HepG2 (cell line): ENCODE measurements around the gene TIPIN. TPM values are rescaled to one million over a fixed set of nuclear protein-coding genes. Genes with fewer than 3 reads are reported as not detected.

Experiments
- ARID2 ChIP-seq: sonication (generic); formaldehyde crosslinking; IDR thresholded peaks from 2 replicates; pipeline ENCODE4 v1.8.1; 2022; ENCODE audit warnings: mild to moderate bottlenecking, missing genetic modification reagents, borderline replicate concordance
- ATF3 ChIP-seq: sonication (generic); formaldehyde crosslinking; IDR thresholded peaks from 2 replicates; pipeline ENCODE4 v1.4.0; 2020; ENCODE audit warnings: missing genetic modification reagents
- BRCA1 ChIP-seq: sonication (generic); formaldehyde crosslinking; IDR thresholded peaks from 2 replicates; pipeline ENCODE4 v1.4.0; 2020; ENCODE audit warnings: missing genetic modification reagents
- EP300 ChIP-seq, 3 experiments: sonication (generic) in 1 of 3; formaldehyde crosslinking in 1 of 3; IDR thresholded peaks; 2 replicates each; pipeline versions ENCODE4 v1.5.1 to v1.6.1; 2011 to 2020; ENCODE audit warnings: low read depth in 2 of 3, low read length in 2 of 3, borderline replicate concordance in 1 of 3, improper control_type of control experiment in 1 of 3, mild to moderate bottlenecking in 1 of 3, missing genetic modification reagents in 1 of 3, moderate library complexity in 1 of 3
- FLYWCH1 ChIP-seq: sonication (generic); formaldehyde crosslinking; IDR thresholded peaks from 2 replicates; pipeline ENCODE4 v1.8.1; 2023; ENCODE audit warnings: mild to moderate bottlenecking, missing genetic modification reagents
- FOXJ3 ChIP-seq: sonication (generic); formaldehyde crosslinking; IDR thresholded peaks from 2 replicates; pipeline ENCODE4 v1.4.0; 2020; ENCODE audit warnings: missing genetic modification reagents, mild to moderate bottlenecking, borderline replicate concordance
- MXD1 ChIP-seq: sonication (generic); formaldehyde crosslinking; IDR thresholded peaks from 2 replicates; pipeline ENCODE4 v1.4.0; 2020; ENCODE audit warnings: mild to moderate bottlenecking, missing genetic modification reagents
- NCOA2 ChIP-seq: sonication (generic); formaldehyde crosslinking; IDR thresholded peaks from 2 replicates; pipeline ENCODE4 v1.8.0; 2022; ENCODE audit warnings: inconsistent platforms
- NRL ChIP-seq: sonication (generic); formaldehyde crosslinking; IDR thresholded peaks from 2 replicates; pipeline ENCODE4 v1.5.0; 2020; ENCODE audit warnings: missing genetic modification reagents, mild to moderate bottlenecking, moderate library complexity, borderline replicate concordance
- PHB2 ChIP-seq: fragments of 450-650 bp; IDR thresholded peaks from 2 replicates; pipeline ENCODE4 v1.6.1; 2018; ENCODE audit not compliant: partially characterized antibody
- SRY ChIP-seq: sonication (generic); formaldehyde crosslinking; IDR thresholded peaks from 2 replicates; pipeline ENCODE4 v1.8.0; 2022; ENCODE audit warnings: mild to moderate bottlenecking, missing genetic modification reagents
- ZBTB20 ChIP-seq: sonication (generic); formaldehyde crosslinking; IDR thresholded peaks from 2 replicates; pipeline ENCODE4 v1.8.1; 2023; ENCODE audit warnings: missing genetic modification reagents, low read depth, mild to moderate bottlenecking, borderline replicate concordance
- ZMYM4 ChIP-seq: sonication (generic); formaldehyde crosslinking; IDR thresholded peaks from 2 replicates; pipeline ENCODE4 v1.8.1; 2023; ENCODE audit warnings: mild to moderate bottlenecking, missing genetic modification reagents
- ZNF354B ChIP-seq: sonication (generic); formaldehyde crosslinking; IDR thresholded peaks from 2 replicates; pipeline ENCODE4 v1.8.0; 2022; ENCODE audit warnings: mild to moderate bottlenecking, missing genetic modification reagents
- ZNF580 ChIP-seq: IDR thresholded peaks from 2 replicates; pipeline ENCODE4 v1.6.1; 2016; ENCODE audit warnings: low read depth, borderline replicate concordance
- ZNF879 ChIP-seq: sonication (generic); formaldehyde crosslinking; IDR thresholded peaks from 2 replicates; pipeline ENCODE4 v1.8.1; 2023; ENCODE audit warnings: missing genetic modification reagents
- ZSCAN12 ChIP-seq: sonication (generic); formaldehyde crosslinking; IDR thresholded peaks from 2 replicates; pipeline ENCODE4 v1.9.0; 2021; ENCODE audit warnings: mild to moderate bottlenecking, missing genetic modification reagents
- polyA plus RNA-seq, 8 experiments: library from polyadenylated mRNA; depleted of rRNA in 3 of 8; stranded (reverse) in 7 of 8; unstranded in 1 of 8; fragments of >200 nt; fragmentation: Illumina TruSeq in 4 of 8; extraction: Trizol in 4 of 8; gene quantifications; 2 replicates each; pipeline versions ENCODE4 v1.2.1 to v1.2.3, GENCODE V29; 2011 to 2016; ENCODE audit warnings: low read depth in 4 of 8, missing spikeins in 1 of 8, mixed read lengths in 1 of 8; ENCODE audit not compliant: insufficient read depth in 1 of 8
- total RNA-seq, 5 experiments: library from RNA; depleted of rRNA; stranded (reverse); fragments of >200 nt; fragmentation: Illumina TruSeq; extraction: Trizol; gene quantifications; 2 replicates each; pipeline ENCODE4 v1.2.3, GENCODE V29; 2016; ENCODE audit warnings: low read depth in 1 of 5
- TF ChIP-seq, protein P1 (sequence below): sonication (generic); formaldehyde crosslinking; IDR thresholded peaks from 2 replicates; pipeline ENCODE4 v1.9.0; 2021; ENCODE audit warnings: mild to moderate bottlenecking, missing genetic modification reagents
- TF ChIP-seq, protein P2 (sequence below): sonication (generic); formaldehyde crosslinking; IDR thresholded peaks from 2 replicates; pipeline ENCODE4 v1.8.0; 2022; ENCODE audit warnings: mild to moderate bottlenecking, missing genetic modification reagents; ENCODE audit not compliant: insufficient replicate concordance

TIPIN gene
- total and polyA plus RNA-seq, 2 of the 13 experiments (the other 11 are each of a cell fraction or from before 2014, with no cell fraction given), result 2.7 to 28.6 TPM

DNA sequence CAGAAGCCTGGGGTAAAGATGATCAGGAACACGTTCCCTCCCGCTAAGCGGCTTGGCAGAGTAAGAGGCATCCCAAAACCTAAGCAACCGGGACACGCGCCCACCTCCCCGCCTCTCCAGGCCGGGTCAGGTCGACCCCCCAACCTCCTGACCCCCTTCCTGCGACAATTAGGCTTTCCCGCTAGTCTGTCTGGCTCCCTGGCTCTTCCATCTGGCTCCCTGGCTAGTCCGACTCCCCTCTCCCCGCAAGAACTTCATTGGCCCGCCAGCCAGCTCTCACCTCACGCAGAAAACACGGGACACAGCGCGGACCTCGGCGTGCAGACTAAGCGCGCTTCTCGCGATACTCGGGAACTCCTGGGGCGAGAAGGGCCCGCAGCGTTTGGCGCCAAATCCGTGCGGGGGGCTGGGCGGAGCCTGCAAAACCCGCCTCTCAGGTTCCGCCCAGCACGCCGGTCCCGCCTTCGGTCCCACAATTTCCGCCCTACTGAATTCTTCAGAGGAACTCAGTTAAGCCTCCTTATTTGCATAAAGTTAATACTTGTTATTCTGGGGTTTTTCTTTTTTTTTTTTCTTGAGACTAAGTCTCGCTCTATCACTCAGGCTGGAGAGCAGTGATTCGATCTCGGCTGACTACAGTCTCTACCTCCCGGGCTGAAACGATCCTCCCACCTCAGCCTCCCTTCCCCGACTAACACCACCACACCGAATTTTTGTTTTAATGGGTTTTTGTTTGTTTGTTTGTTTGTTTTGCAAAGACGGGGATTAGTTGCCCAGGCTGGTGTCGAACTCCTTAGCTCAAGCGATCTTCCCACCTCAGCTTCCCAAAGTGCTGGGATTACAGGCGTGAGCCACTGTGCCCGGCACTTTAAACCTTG, at the start of gene TIPIN (continued):
- TF ChIP-seq, protein P1, sequence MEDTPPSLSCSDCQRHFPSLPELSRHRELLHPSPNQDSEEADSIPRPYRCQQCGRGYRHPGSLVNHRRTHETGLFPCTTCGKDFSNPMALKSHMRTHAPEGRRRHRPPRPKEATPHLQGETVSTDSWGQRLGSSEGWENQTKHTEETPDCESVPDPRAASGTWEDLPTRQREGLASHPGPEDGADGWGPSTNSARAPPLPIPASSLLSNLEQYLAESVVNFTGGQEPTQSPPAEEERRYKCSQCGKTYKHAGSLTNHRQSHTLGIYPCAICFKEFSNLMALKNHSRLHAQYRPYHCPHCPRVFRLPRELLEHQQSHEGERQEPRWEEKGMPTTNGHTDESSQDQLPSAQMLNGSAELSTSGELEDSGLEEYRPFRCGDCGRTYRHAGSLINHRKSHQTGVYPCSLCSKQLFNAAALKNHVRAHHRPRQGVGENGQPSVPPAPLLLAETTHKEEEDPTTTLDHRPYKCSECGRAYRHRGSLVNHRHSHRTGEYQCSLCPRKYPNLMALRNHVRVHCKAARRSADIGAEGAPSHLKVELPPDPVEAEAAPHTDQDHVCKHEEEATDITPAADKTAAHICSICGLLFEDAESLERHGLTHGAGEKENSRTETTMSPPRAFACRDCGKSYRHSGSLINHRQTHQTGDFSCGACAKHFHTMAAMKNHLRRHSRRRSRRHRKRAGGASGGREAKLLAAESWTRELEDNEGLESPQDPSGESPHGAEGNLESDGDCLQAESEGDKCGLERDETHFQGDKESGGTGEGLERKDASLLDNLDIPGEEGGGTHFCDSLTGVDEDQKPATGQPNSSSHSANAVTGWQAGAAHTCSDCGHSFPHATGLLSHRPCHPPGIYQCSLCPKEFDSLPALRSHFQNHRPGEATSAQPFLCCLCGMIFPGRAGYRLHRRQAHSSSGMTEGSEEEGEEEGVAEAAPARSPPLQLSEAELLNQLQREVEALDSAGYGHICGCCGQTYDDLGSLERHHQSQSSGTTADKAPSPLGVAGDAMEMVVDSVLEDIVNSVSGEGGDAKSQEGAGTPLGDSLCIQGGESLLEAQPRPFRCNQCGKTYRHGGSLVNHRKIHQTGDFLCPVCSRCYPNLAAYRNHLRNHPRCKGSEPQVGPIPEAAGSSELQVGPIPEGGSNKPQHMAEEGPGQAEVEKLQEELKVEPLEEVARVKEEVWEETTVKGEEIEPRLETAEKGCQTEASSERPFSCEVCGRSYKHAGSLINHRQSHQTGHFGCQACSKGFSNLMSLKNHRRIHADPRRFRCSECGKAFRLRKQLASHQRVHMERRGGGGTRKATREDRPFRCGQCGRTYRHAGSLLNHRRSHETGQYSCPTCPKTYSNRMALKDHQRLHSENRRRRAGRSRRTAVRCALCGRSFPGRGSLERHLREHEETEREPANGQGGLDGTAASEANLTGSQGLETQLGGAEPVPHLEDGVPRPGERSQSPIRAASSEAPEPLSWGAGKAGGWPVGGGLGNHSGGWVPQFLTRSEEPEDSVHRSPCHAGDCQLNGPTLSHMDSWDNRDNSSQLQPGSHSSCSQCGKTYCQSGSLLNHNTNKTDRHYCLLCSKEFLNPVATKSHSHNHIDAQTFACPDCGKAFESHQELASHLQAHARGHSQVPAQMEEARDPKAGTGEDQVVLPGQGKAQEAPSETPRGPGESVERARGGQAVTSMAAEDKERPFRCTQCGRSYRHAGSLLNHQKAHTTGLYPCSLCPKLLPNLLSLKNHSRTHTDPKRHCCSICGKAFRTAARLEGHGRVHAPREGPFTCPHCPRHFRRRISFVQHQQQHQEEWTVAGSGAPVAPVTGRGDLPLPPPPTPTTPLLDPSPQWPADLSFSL (CRISPR knock-in tag), result no peak
- peak; percentile 45 for TF ChIP-seq ATF3
- TF ChIP-seq BRCA1, result no peak
- TF ChIP-seq, protein P2, sequence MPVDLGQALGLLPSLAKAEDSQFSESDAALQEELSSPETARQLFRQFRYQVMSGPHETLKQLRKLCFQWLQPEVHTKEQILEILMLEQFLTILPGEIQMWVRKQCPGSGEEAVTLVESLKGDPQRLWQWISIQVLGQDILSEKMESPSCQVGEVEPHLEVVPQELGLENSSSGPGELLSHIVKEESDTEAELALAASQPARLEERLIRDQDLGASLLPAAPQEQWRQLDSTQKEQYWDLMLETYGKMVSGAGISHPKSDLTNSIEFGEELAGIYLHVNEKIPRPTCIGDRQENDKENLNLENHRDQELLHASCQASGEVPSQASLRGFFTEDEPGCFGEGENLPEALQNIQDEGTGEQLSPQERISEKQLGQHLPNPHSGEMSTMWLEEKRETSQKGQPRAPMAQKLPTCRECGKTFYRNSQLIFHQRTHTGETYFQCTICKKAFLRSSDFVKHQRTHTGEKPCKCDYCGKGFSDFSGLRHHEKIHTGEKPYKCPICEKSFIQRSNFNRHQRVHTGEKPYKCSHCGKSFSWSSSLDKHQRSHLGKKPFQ (CRISPR knock-in tag), result no peak
- peak; percentile 21; the same call in 1 of the 2 replicates for TF ChIP-seq NCOA2 (CRISPR knock-in tag)
- no peak for TF ChIP-seq FOXJ3 (CRISPR knock-in tag)
- 0 out of 2 replicates have a peak, but pooled peaks have one; percentile 22 for TF ChIP-seq ZNF580 (CRISPR knock-in tag)
- no peak for TF ChIP-seq ZNF879 (CRISPR knock-in tag)
- TF ChIP-seq ZBTB20 (CRISPR knock-in tag), result peak; percentile 48; the same call in 1 of the 2 replicates
- TF ChIP-seq MXD1 (CRISPR knock-in tag), result peak; percentile 41; the same call in 1 of the 2 replicates
- TF ChIP-seq ARID2 (CRISPR knock-in tag), result 0 out of 2 replicates have a peak, but pooled peaks have one; percentile 8
- TF ChIP-seq ZNF354B (CRISPR knock-in tag), result no peak
- peak; percentile 93 for TF ChIP-seq ZMYM4 (CRISPR knock-in tag)
- TF ChIP-seq SRY, result no peak; the same call in 1 of the 2 replicates
- no peak for TF ChIP-seq PHB2
- peak; percentile 82 for TF ChIP-seq NRL (CRISPR knock-in tag)
- no peak for TF ChIP-seq EP300 (IDR thresholded peaks at IDR 0.05; ENCODE audit: low read depth in 2 of 2, low read length in 2 of 2)
- TF ChIP-seq EP300 (CRISPR knock-in tag; IDR thresholded peaks at IDR 0.05; ENCODE audit: borderline replicate concordance), result 0 out of 2 replicates have a peak, but pooled peaks have one; percentile 16
- TF ChIP-seq ZSCAN12 (CRISPR knock-in tag), result peak; percentile 42; the same call in 1 of the 2 replicates
- TF ChIP-seq FLYWCH1, result 0 out of 2 replicates have a peak, but pooled peaks have one; percentile 19
